ENCODE measurements around the gene SPSB4.

- no peak for TF ChIP-seq CTCF (tag by site-specific recombination; IDR thresholded peaks at IDR 0.05)
- TF ChIP-seq REST (tag by site-specific recombination; IDR thresholded peaks at IDR 0.05): no peak
- TF ChIP-seq ZNF148 (tag by site-specific recombination; IDR thresholded peaks at IDR 0.05; ENCODE audit: borderline replicate concordance): no peak
- no peak for TF ChIP-seq SP7 (tag by site-specific recombination; IDR thresholded peaks at IDR 0.05)
- TF ChIP-seq ATF2 (tag by site-specific recombination; IDR thresholded peaks at IDR 0.05; ENCODE audit: low read depth): no peak
- no peak for TF ChIP-seq ZFP37 (tag by site-specific recombination; IDR thresholded peaks at IDR 0.05)
- no peak for TF ChIP-seq ZNF274 (IDR thresholded peaks at IDR 0.05; ENCODE audit: low read length)
- no peak for TF ChIP-seq ZNF274 (tag by site-specific recombination; IDR thresholded peaks at IDR 0.05; ENCODE audit: borderline replicate concordance)
- TF ChIP-seq ZBTB21 (tag by site-specific recombination; IDR thresholded peaks at IDR 0.05): no peak
- no peak for TF ChIP-seq ZNF707 (tag by site-specific recombination; IDR thresholded peaks at IDR 0.05)
- no peak for TF ChIP-seq ZBTB11 (tag by site-specific recombination; conservative IDR thresholded peaks at IDR 0.05; ENCODE audit: low read depth)
- no peak for TF ChIP-seq ZNF76 (tag by site-specific recombination; IDR thresholded peaks at IDR 0.05; ENCODE audit: borderline replicate concordance, low read depth)
- TF ChIP-seq TCF7L2 (IDR thresholded peaks at IDR 0.05; ENCODE audit: borderline replicate concordance, low read depth, low read length): no peak
- TF ChIP-seq ZNF776 (tag by site-specific recombination; IDR thresholded peaks at IDR 0.05; ENCODE audit: borderline replicate concordance): no peak
These were observed 11.6 kb upstream of the SPSB4 start for GRCh38 chr3:141039589-141039988.
